ENCODE data around the gene TCHP.
A peak's percentile ranks its signal among the peaks of the same experiment; 100 is the strongest.

TCHP gene

DNA sequence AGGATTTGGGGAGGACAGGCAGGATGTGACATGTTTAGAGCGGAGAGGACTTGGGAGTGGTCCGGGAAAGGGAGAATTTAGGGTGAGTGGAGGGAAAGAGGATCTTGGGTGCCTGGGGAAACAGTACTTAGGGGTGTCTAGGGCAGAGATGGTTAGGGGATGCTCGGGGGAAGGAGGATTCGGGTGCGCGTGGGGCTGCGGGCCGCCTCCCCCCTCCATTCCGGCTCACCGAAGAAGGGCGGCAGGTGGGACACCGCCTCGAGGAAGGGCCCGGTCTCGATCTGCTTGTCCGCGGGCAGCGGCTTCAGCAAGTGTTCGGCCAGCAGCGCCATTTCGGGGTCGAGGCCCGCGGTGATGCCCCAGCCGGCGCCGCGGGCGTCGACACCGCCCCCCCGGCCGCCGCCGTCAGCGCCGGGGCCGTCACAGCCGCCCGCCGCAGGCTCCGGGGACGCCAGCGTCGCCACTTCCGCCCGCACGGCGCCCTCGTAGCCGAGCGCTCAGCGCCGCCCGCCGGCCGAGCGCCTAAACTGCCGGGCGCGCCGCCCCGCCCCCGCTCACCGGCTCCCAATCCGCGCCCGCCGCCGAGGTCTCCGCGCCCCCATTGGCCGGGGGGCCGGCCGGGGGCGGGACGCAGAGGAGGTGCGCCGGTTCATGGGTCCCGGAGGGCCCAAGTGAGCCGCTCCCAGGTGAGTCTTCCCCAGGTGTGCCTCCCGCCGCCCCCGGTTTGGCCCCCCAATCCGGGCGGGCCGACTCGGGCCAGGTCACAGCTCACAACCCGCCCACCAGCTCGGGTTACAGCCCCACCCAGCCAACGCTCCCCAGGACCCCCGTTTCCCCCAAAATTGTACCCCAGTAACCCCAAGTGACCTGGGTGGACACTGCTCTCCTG, 19.8 kb upstream of the TCHP start, which contains the start of gene GLTP:
Gene GLTP (minus strand): TSS at position 499 of the 889 bp plus-strand sequence. CDS start 167 bp downstream, at position 332.
- H3K79me2 ChIP-seq (ENCODE audit: insufficient read depth, low read length), result no peaks in the 10 kb centered on the region
- TF ChIP-seq EZH2phosphoT487 (conservative IDR thresholded peaks at IDR 0.05; ENCODE audit: low read length), result no peak
- no peak for TF ChIP-seq CTCF (IDR thresholded peaks at IDR 0.05; ENCODE audit: insufficient read depth, low read length, poor library complexity, severe bottlenecking)
- no peaks in the 10 kb centered on the region for H3K36me3 ChIP-seq (ENCODE audit: low read length)
- H3K9ac ChIP-seq (ENCODE audit: low read length), result peak within 1 kb of the TSS; percentile 86
- H3F3A ChIP-seq (ENCODE audit: insufficient read depth), result no peaks in the 10 kb centered on the region
- H3K27ac ChIP-seq (ENCODE audit: low read depth, low read length), result no peak within 1 kb of the TSS
- H3K27me3 ChIP-seq (ENCODE audit: low read length), result no peaks in the 10 kb centered on the region
- H3K9me3 ChIP-seq (ENCODE audit: insufficient read depth, low read length), result no peaks in the 10 kb centered on the region
- H3K9me2 ChIP-seq (replicated peaks; ENCODE audit: insufficient read depth, low read length), result no peaks in the 10 kb centered on the region
- H2AFZ ChIP-seq (ENCODE audit: low read depth, low read length, severe bottlenecking), result peak within 1 kb of the TSS; percentile 93
- no peaks in the 10 kb centered on the region for H4K20me1 ChIP-seq (ENCODE audit: low read depth, low read length)
- peak within 1 kb of the TSS; percentile 68 for H3K4me3 ChIP-seq (ENCODE audit: insufficient read depth, low read length, poor library complexity, severe bottlenecking)
- peak within 1 kb of the TSS; percentile 94 for H3K4me2 ChIP-seq (ENCODE audit: low read depth, low read length, poor library complexity, severe bottlenecking)

- peak overlapping the region; percentile 63 for H3K9ac ChIP-seq (ENCODE audit: low read length)
- H4K20me1 ChIP-seq (ENCODE audit: low read depth, low read length), result no peaks in the 10 kb centered on the region
- no peak overlapping the region for H3K27ac ChIP-seq (ENCODE audit: low read depth, low read length)
- TF ChIP-seq CTCF (IDR thresholded peaks at IDR 0.05; ENCODE audit: insufficient read depth, low read length, poor library complexity, severe bottlenecking) (no peak), EZH2phosphoT487 (conservative IDR thresholded peaks at IDR 0.05; ENCODE audit: low read length) (no peak)
- peak overlapping the region; percentile 92 for H2AFZ ChIP-seq (ENCODE audit: low read depth, low read length, severe bottlenecking)
- no peaks in the 10 kb centered on the region for H3F3A ChIP-seq (ENCODE audit: insufficient read depth)
- H3K36me3 ChIP-seq (ENCODE audit: low read length), result no peaks in the 10 kb centered on the region
- H3K4me3 ChIP-seq (ENCODE audit: insufficient read depth, low read length, poor library complexity, severe bottlenecking), result peak overlapping the region; percentile 66
- no peaks in the 10 kb centered on the region for H3K9me3 ChIP-seq (ENCODE audit: insufficient read depth, low read length)
- H3K4me2 ChIP-seq (ENCODE audit: low read depth, low read length, poor library complexity, severe bottlenecking), result peak overlapping the region; percentile 81
- no peaks in the 10 kb centered on the region for H3K9me2 ChIP-seq (replicated peaks; ENCODE audit: insufficient read depth, low read length)
- no peaks in the 10 kb centered on the region for H3K79me2 ChIP-seq (ENCODE audit: insufficient read depth, low read length)
- no peaks in the 10 kb centered on the region for H3K27me3 ChIP-seq (ENCODE audit: low read length)
Observed at GRCh38 chr12:109880938-109881337, 19.1 kb upstream of the TCHP start.

DNA sequence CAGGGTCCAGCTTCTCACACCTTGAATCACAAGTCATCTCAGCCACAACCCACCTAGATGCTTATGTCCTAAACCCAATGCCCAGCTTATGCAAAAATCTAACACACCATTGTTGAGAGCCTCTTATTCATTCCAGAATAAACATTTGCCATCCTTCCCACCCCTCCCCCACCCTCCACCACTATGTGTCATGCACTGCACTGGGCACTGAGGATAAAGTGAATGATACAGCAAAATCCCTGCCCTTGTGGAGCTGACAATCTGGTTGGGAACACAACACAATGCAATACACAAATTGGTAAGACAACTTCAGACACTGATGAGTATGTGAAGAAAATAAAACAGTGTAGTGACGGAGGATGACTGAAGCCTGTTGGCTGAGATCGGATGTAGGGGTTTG, 18.3 kb upstream of the TCHP start:
- Histone ChIP-seq H4K20me1 (ENCODE audit: low read depth, low read length) (no peaks in the 10 kb centered on the region), H3K27me3 (ENCODE audit: low read length) (no peaks in the 10 kb centered on the region), H3K4me2 (ENCODE audit: low read depth, low read length, poor library complexity, severe bottlenecking) (no peak overlapping the region), H3F3A (ENCODE audit: insufficient read depth) (no peaks in the 10 kb centered on the region), H3K36me3 (ENCODE audit: low read length) (no peaks in the 10 kb centered on the region), H3K9me3 (ENCODE audit: insufficient read depth, low read length) (no peaks in the 10 kb centered on the region), H2AFZ (ENCODE audit: low read depth, low read length, severe bottlenecking) (no peak overlapping the region), H3K27ac (ENCODE audit: low read depth, low read length) (no peak overlapping the region), H3K79me2 (ENCODE audit: insufficient read depth, low read length) (no peaks in the 10 kb centered on the region), H3K9ac (ENCODE audit: low read length) (no peak overlapping the region), H3K4me3 (ENCODE audit: insufficient read depth, low read length, poor library complexity, severe bottlenecking) (no peak overlapping the region), H3K9me2 (replicated peaks; ENCODE audit: insufficient read depth, low read length) (no peaks in the 10 kb centered on the region)
- TF ChIP-seq EZH2phosphoT487 (conservative IDR thresholded peaks at IDR 0.05; ENCODE audit: low read length), result no peak
- TF ChIP-seq CTCF (IDR thresholded peaks at IDR 0.05; ENCODE audit: insufficient read depth, low read length, poor library complexity, severe bottlenecking), result no peak
